PC-3 (cell line): ENCODE measurements around the gene PKP1. TPM values are rescaled to one million over a fixed set of nuclear protein-coding genes. Genes with fewer than 3 reads are reported as not detected.
A peak's percentile ranks its signal among the peaks of the same experiment; 100 is the strongest.

Experiments used
- ATAC-seq: fragments of 200-7000 bp; cut with Tn5 transposase; 2 replicates; pipeline ENCODE4 v1.9.1; 2020; ENCODE audit warnings: mild to moderate bottlenecking, moderate library complexity
- BruUV-seq: library from RNA; stranded (reverse); fragments of 400-500 nt; replicated peaks from 2 replicates; lab custom pipeline; 2021; lab: Mats Ljungman, UMichigan
- CTCF ChIA-PET: fragments of 300-600 bp; sonication (Branson Sonifier 250); formaldehyde crosslinking; loops from one replicate; lab custom pipeline; 2022; ENCODE audit warnings: antibody characterized with exemption; lab: Charles Lee
- POLR2A ChIA-PET: fragments of 300-600 bp; sonication (Branson Sonifier 250); formaldehyde crosslinking; loops from one replicate; lab custom pipeline; 2022; ENCODE audit warnings: antibody characterized with exemption; ENCODE audit not compliant: unreplicated experiment; lab: Charles Lee
- DNase-seq: peaks from one replicate; pipeline ENCODE4 v3.0.0-alpha.2; 2015
- H2AFZ ChIP-seq: fragments of 300-600 bp; sonication (generic); 2 replicates; pipeline ENCODE4 v1.6.0; 2016; ENCODE audit warnings: antibody characterized with exemption, low read length
- H3F3A ChIP-seq: fragments of 300-600 bp; sonication (generic); one replicate; pipeline ENCODE4 v1.6.0; 2017; ENCODE audit warnings: antibody characterized with exemption, low read length, control low read depth, mild to moderate bottlenecking; ENCODE audit not compliant: unreplicated experiment
- H3K27ac ChIP-seq: fragments of 300-600 bp; sonication (generic); 2 replicates; pipeline ENCODE4 v1.5.1; 2016; ENCODE audit warnings: mild to moderate bottlenecking, low read length
- H3K27me3 ChIP-seq: fragments of 300-600 bp; sonication (generic); 2 replicates; pipeline ENCODE4 v1.6.1; 2016; ENCODE audit warnings: low read length, mixed read lengths
- H3K36me3 ChIP-seq: fragments of 300-600 bp; sonication (generic); 2 replicates; pipeline ENCODE4 v1.6.1; 2016; ENCODE audit warnings: low read depth, mixed run types, low read length, mixed read lengths
- H3K4me1 ChIP-seq: fragments of 300-600 bp; sonication (generic); 2 replicates; pipeline ENCODE4 v1.5.1; 2016; ENCODE audit warnings: low read length; ENCODE audit not compliant: insufficient read depth
- H3K4me2 ChIP-seq: fragments of 300-600 bp; sonication (generic); 2 replicates; pipeline ENCODE4 v1.6.0; 2016; ENCODE audit warnings: low read length
- H3K4me3 ChIP-seq: fragments of 300-600 bp; sonication (generic); 2 replicates; pipeline ENCODE4 v1.5.1; 2016; ENCODE audit warnings: mild to moderate bottlenecking, low read length, mixed read lengths
- H3K79me2 ChIP-seq: fragments of 300-600 bp; sonication (generic); 2 replicates; pipeline ENCODE4 v1.6.1; 2017; ENCODE audit warnings: low read length, mixed read lengths
- H3K9ac ChIP-seq: fragments of 300-600 bp; sonication (generic); 2 replicates; pipeline ENCODE4 v1.6.0; 2016; ENCODE audit warnings: mild to moderate bottlenecking, low read length
- H3K9me2 ChIP-seq: fragments of 300-600 bp; sonication (generic); replicated peaks from 2 replicates; pipeline ENCODE4 v1.6.1; 2016; ENCODE audit warnings: mixed run types, low read length, mixed read lengths
- H3K9me3 ChIP-seq: fragments of 300-600 bp; sonication (generic); 2 replicates; pipeline ENCODE4 v1.6.1; 2016; ENCODE audit warnings: low read length, mixed read lengths
- H4K20me1 ChIP-seq: fragments of 300-600 bp; sonication (generic); 2 replicates; pipeline ENCODE4 v1.6.1; 2016; ENCODE audit warnings: low read length, mixed read lengths
- CTCF ChIP-seq: fragments of 300-600 bp; sonication (generic); conservative IDR thresholded peaks from 2 replicates; pipeline ENCODE4 v1.5.1; 2017; ENCODE audit warnings: antibody characterized with exemption, low read depth, mild to moderate bottlenecking, low read length
- EZH2 ChIP-seq: fragments of 300-600 bp; sonication (generic); IDR thresholded peaks from one replicate; pipeline ENCODE4 v1.6.1; 2017; ENCODE audit warnings: antibody characterized with exemption, mild to moderate bottlenecking, low read length; ENCODE audit not compliant: unreplicated experiment
- EZH2phosphoT487 ChIP-seq: fragments of 300-600 bp; sonication (generic); IDR thresholded peaks from 2 replicates; pipeline ENCODE4 v1.6.1; 2018; ENCODE audit warnings: mild to moderate bottlenecking, antibody characterized with exemption, low read length, borderline replicate concordance
- intact Hi-C: fragments of 100-400 bp; cut with micrococcal nuclease; formaldehyde crosslinking; loops from 2 replicates; pipeline ENCODE4 v1.9.0; 2023
- total RNA-seq: library from RNA; depleted of rRNA; stranded (reverse); fragments of >200 nt; gene quantifications from 2 replicates; pipeline ENCODE4 v1.2.3, GENCODE V29; 2014

PKP1 gene
- total RNA-seq, 1 experiment from 2014 or later, result 211 TPM

GRCh38 chr1:201260648-201261311 lies 22.5 kb upstream of the PKP1 start:
- POLR2A ChIA-PET, result no interaction called here
- peak; percentile 12; the same call in 1 of the 2 replicates for ATAC-seq
- Histone ChIP-seq H3K27ac (no peak overlapping the region), H3K27me3 (no peaks in the 10 kb centered on the region), H3K9me3 (no peaks in the 10 kb centered on the region), H3F3A (no peaks in the 10 kb centered on the region), H3K9ac (no peak overlapping the region), H3K4me2 (no peak overlapping the region), H3K4me1 (peaks cover 7% of the 10 kb centered on the region), H3K36me3 (no peaks in the 10 kb centered on the region), H3K79me2 (no peaks in the 10 kb centered on the region), H2AFZ (no peak overlapping the region), H3K9me2 (no peaks in the 10 kb centered on the region), H3K4me3 (no peak overlapping the region), H4K20me1 (no peaks in the 10 kb centered on the region)
- no TSS peak for BruUV-seq
- CTCF ChIA-PET, result no interaction called here
- no peak for DNase-seq
- no peak for TF ChIP-seq EZH2
- TF ChIP-seq CTCF, result no peak
- TF ChIP-seq EZH2phosphoT487, result no peak
- intact Hi-C loops, result no loop called here

GRCh38 chr1:201261771-201262547 lies 21.3 kb upstream of the PKP1 start:
- ChIA-PET POLR2A (interaction anchor here (0.5 kb wide), 1 partner anchor 286 kb away, joined by 3 read pairs; no protein-coding TSS in a partner anchor), CTCF (interaction anchor here (2.7 kb wide), 1 partner anchor 85 kb away, joined by 10 read pairs; no protein-coding TSS in a partner anchor)
- ATAC-seq (no peak), DNase-seq (no peak)
- no TSS peak for BruUV-seq
- intact Hi-C loops, result no loop called here
- Histone ChIP-seq H3K9ac (no peak overlapping the region), H3K9me2 (no peaks in the 10 kb centered on the region), H3F3A (peaks cover 4% of the 10 kb centered on the region), H3K4me3 (no peak overlapping the region), H3K4me1 (peaks cover 18% of the 10 kb centered on the region), H3K36me3 (no peaks in the 10 kb centered on the region), H3K4me2 (no peak overlapping the region), H3K27me3 (no peaks in the 10 kb centered on the region), H3K79me2 (no peaks in the 10 kb centered on the region), H4K20me1 (no peaks in the 10 kb centered on the region), H3K27ac (no peak overlapping the region), H2AFZ (no peak overlapping the region), H3K9me3 (no peaks in the 10 kb centered on the region)
- TF ChIP-seq EZH2 (no peak), EZH2phosphoT487 (no peak), CTCF (no peak)
